Activated CD8-positive, alpha-beta T cell treated with anti-CD3 and anti-CD28 coated beads for 36 hours (primary cell): Measurements from ENCODE around the gene IL25. TPM values are rescaled to one million over a fixed set of nuclear protein-coding genes. Genes with fewer than 3 reads are reported as not detected.

ENCODE experiments used
- ATAC-seq: fragments of 200-7000 bp; cut with Tn5 transposase; one replicate; pipeline ENCODE4 v1.10.0; 2021; ENCODE audit warnings: mild to moderate bottlenecking, moderate library complexity
- CTCF ChIA-PET: fragments of 350-600 bp; sonication (Branson Sonifier 250); formaldehyde crosslinking; loops from one replicate; lab custom pipeline; 2021; ENCODE audit warnings: antibody characterized with exemption; lab: Charles Lee
- POLR2A ChIA-PET: fragments of 350-600 bp; sonication (Branson Sonifier 250); formaldehyde crosslinking; loops from one replicate; lab custom pipeline; 2021; ENCODE audit warnings: antibody characterized with exemption; lab: Charles Lee
- DNase-seq: peaks from one replicate; pipeline ENCODE4 v3.0.0-alpha.2; 2020
- H3K27ac Mint-ChIP-seq: one replicate; pipeline ENCODE4 v1.8.0; 2021; ENCODE audit warnings: mild to moderate bottlenecking, mixed read lengths
- H3K27me3 Mint-ChIP-seq: one replicate; pipeline ENCODE4 v1.8.0; 2021; ENCODE audit warnings: mixed read lengths
- H3K36me3 Mint-ChIP-seq: one replicate; pipeline ENCODE4 v1.8.0; 2021; ENCODE audit warnings: low read depth, mixed read lengths
- H3K4me1 Mint-ChIP-seq: one replicate; pipeline ENCODE4 v1.8.0; 2021; ENCODE audit warnings: low read depth, mixed read lengths
- H3K4me3 Mint-ChIP-seq: one replicate; pipeline ENCODE4 v1.8.0; 2021; ENCODE audit warnings: mild to moderate bottlenecking, moderate library complexity, mixed read lengths
- H3K9me3 Mint-ChIP-seq: one replicate; pipeline ENCODE4 v1.8.0; 2021; ENCODE audit warnings: mixed read lengths
- intact Hi-C: fragments of 100-400 bp; cut with micrococcal nuclease; formaldehyde crosslinking; loops from one replicate; pipeline ENCODE4 v1.10.0; 2022
- total RNA-seq, 2 experiments: library from RNA; stranded (reverse); gene quantifications; one replicate each; pipeline ENCODE4 v1.2.3, GENCODE V29; 2021
- TF ChIP-seq, protein P1 (sequence below): fragments of 200-600 bp; IDR thresholded peaks from one replicate; pipeline ENCODE4 v1.8.0; 2022; ENCODE audit warnings: antibody characterized with exemption, mild to moderate bottlenecking

Gene IL25
- total RNA-seq, 2 experiments from 2014 or later, result not detected

- TF ChIP-seq, protein P1, sequence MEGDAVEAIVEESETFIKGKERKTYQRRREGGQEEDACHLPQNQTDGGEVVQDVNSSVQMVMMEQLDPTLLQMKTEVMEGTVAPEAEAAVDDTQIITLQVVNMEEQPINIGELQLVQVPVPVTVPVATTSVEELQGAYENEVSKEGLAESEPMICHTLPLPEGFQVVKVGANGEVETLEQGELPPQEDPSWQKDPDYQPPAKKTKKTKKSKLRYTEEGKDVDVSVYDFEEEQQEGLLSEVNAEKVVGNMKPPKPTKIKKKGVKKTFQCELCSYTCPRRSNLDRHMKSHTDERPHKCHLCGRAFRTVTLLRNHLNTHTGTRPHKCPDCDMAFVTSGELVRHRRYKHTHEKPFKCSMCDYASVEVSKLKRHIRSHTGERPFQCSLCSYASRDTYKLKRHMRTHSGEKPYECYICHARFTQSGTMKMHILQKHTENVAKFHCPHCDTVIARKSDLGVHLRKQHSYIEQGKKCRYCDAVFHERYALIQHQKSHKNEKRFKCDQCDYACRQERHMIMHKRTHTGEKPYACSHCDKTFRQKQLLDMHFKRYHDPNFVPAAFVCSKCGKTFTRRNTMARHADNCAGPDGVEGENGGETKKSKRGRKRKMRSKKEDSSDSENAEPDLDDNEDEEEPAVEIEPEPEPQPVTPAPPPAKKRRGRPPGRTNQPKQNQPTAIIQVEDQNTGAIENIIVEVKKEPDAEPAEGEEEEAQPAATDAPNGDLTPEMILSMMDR, result no peak
- H3K4me1 Mint-ChIP-seq, result no peaks in the 10 kb centered on the region
- no peak for DNase-seq
- H3K27me3 Mint-ChIP-seq, result peaks cover 4% of the 10 kb centered on the region
- H3K27ac Mint-ChIP-seq, result no peak overlapping the region
- H3K36me3 Mint-ChIP-seq, result peaks cover 3% of the 10 kb centered on the region
- ChIA-PET POLR2A (interaction anchor here (0.7 kb wide), 1 partner anchor 22 kb away, joined by 3 read pairs; no protein-coding TSS in a partner anchor), CTCF (interaction anchor here (1.3 kb wide), 1 partner anchor 36 kb away, joined by 8 read pairs; no protein-coding TSS in a partner anchor)
- ATAC-seq, result no peak
- H3K4me3 Mint-ChIP-seq, result no peak overlapping the region
- intact Hi-C loops, result no loop called here
- H3K9me3 Mint-ChIP-seq, result peaks cover 2% of the 10 kb centered on the region
These were observed 28.1 kb upstream of the IL25 start for GRCh38 chr14:23344481-23344880.

DNA sequence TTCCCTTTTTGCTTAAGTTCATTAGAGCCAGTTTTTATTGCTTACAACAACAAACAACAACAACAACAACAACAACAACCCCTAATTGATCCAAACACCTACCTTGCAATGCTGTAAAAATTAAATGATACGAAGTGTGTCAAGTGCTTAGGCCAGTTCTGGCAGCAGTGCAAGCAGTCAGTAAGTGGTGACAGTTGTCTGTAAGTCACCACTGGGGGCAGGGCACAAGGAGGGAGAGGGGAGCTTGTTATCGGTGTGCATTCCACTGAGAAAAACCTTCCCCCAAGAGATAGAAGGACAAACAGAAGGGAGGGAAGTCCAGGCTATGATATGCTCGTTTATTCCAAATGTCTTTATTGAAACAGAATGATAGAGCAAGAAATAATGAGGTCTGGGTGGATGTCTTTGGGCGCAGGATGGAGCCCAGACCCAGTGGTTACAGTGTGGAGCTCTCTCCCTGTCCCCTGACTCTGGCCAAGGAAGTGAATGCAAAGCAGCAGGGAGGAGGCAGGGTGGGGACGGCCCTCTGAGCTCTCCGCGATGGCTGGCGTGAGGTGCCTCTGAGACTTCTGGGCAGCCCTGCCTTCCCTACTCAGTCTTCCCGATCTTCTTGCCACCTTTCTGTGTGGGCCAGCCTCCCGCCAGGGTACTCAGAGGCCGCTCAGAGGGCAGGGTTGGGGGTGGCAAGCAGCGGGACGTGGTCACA is 26.5 kb upstream of the IL25 start:
- Mint-ChIP-seq H3K27ac (no peak overlapping the region), H3K36me3 (no peaks in the 10 kb centered on the region), H3K4me3 (no peak overlapping the region), H3K4me1 (no peaks in the 10 kb centered on the region), H3K9me3 (no peaks in the 10 kb centered on the region), H3K27me3 (peaks cover 7% of the 10 kb centered on the region)
- ATAC-seq, result no peak
- TF ChIP-seq, protein P1, result no peak
- DNase-seq, result no peak
- intact Hi-C loops, result no loop called here
- ChIA-PET POLR2A (interaction anchor here (1.2 to 1.5 kb wide), 2 partner anchors 34 to 44 kb away, joined by 3 read pairs; partner anchors contain the start of gene PPP1R3E), CTCF (interaction anchor here (1.1 to 1.9 kb wide), 4 partner anchors 12 to 122 kb away, joined by 3 to 8 read pairs (median 5); no protein-coding TSS in a partner anchor)

DNA sequence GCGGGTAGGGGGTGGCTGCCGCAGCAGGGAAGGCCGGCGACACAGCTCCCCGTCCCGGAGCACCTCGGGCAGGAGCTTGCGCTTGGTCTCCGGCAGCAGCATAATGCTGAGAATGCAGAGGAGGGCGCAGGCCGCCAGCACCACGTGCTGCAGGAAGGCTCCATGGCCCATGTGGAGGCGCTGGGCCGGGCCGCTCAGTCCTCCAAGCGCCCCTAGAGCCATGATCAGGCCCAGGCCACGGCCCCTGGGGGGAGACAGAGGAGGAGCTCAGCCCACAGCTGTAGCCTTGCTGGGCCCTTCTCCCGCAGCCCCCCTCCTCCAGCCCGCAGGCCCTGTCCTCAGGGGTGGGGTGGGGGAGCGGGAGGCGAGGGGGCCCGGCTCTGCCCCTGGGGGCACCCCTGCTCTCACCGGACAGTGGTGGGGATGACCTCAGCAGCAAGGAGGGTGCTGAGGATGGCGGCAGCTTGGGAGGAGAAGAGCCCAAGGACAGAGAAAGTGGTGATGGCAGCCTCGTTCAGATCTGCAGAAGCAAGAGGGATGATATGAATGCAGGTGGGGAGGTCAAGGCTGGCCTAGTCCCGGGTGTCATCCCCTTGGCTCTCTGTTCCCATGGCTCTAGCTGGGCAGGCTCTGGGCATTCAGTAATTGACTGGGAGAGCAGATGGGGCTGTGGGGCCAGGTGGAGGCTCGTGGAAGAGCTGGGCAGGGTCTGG is 25.8 kb upstream of the IL25 start:
- Mint-ChIP-seq H3K4me3 (no peak overlapping the region), H3K27ac (no peak overlapping the region), H3K27me3 (peaks cover 10% of the 10 kb centered on the region), H3K9me3 (no peaks in the 10 kb centered on the region), H3K36me3 (no peaks in the 10 kb centered on the region), H3K4me1 (peaks cover 2% of the 10 kb centered on the region)
- CTCF ChIA-PET, result interaction anchor here (1.2 to 1.9 kb wide), 2 partner anchors 18 to 33 kb away, joined by 3 to 6 read pairs; no protein-coding TSS in a partner anchor
- ATAC-seq, result no peak
- intact Hi-C loops, result no loop called here
- TF ChIP-seq, protein P1, result no peak
- DNase-seq, result no peak
- POLR2A ChIA-PET, result interaction anchor here (1.5 kb wide), 1 partner anchor 33 kb away, joined by 3 read pairs; no protein-coding TSS in a partner anchor

GRCh38 chr14:23347406-23348296 is 25.0 kb upstream of the IL25 start:
- intact Hi-C loops, result no loop called here
- ChIA-PET POLR2A (no interaction called here), CTCF (interaction anchor here (1.2 to 1.9 kb wide), 2 partner anchors 19 to 32 kb away, joined by 3 to 6 read pairs; no protein-coding TSS in a partner anchor)
- Mint-ChIP-seq H3K9me3 (no peaks in the 10 kb centered on the region), H3K4me1 (peaks cover 2% of the 10 kb centered on the region), H3K36me3 (no peaks in the 10 kb centered on the region), H3K4me3 (no peak overlapping the region), H3K27ac (no peak overlapping the region), H3K27me3 (peaks cover 10% of the 10 kb centered on the region)
- ATAC-seq (no peak), DNase-seq (no peak)
- TF ChIP-seq, protein P1, result no peak
